Peyer's patch (tissue), 4 donors: ENCODE results near the gene FUT4. TPM values are rescaled to one million over a fixed set of nuclear protein-coding genes. Genes with fewer than 3 reads are reported as not detected.

Source experiments
- DNase-seq, 3 donors: peaks; one replicate each; pipeline ENCODE4 v3.0.0-alpha.2; 2017 to 2019
- H3K27ac ChIP-seq, 4 donors: fragments of 200-600 bp; sonication (generic); one replicate each; pipeline ENCODE4 v1.5.1; 2016 to 2019
- H3K27me3 ChIP-seq, 2 donors: fragments of 200-600 bp; sonication (generic); one replicate each; pipeline ENCODE4 v1.5.1; 2019
- H3K36me3 ChIP-seq, 3 donors: fragments of 200-600 bp; sonication (generic); one replicate each; pipeline ENCODE4 v1.5.1; 2016 to 2019
- H3K4me1 ChIP-seq, 4 donors: fragments of 200-600 bp; sonication (generic); one replicate each; pipeline ENCODE4 v1.5.1; 2016 to 2019
- H3K4me3 ChIP-seq, 4 donors: fragments of 200-600 bp; sonication (generic); 1 replicate in 3 of 4; 2 replicates in 1 of 4; pipeline ENCODE4 v1.5.1; 2016 to 2019; ENCODE audit warnings: mild to moderate bottlenecking in 1 of 4
- H3K9me3 ChIP-seq, 4 donors: fragments of 200-600 bp; sonication (generic); one replicate each; pipeline ENCODE4 v1.5.1; 2016 to 2019; ENCODE audit warnings: mild to moderate bottlenecking in 1 of 4
- POLR2A ChIP-seq, 2 donors: fragments of 450-650 bp; IDR thresholded peaks; one replicate each; pipeline ENCODE4 v1.5.1; 2017; ENCODE audit warnings: antibody characterized with exemption in 2 of 2, mild to moderate bottlenecking in 2 of 2, moderate library complexity in 2 of 2
- total RNA-seq, 4 donors: library from RNA; depleted of rRNA; stranded (reverse); fragments of >200 nt; gene quantifications; one replicate each; pipeline ENCODE4 v1.1.0, GENCODE V29; 2016
- TF ChIP-seq, protein P1 (sequence below), 6 experiments: fragments of 450-650 bp in 4 of 6; fragments of 200-600 bp in 2 of 6; sonication (generic) in 1 of 6; IDR thresholded peaks; one replicate each; pipeline ENCODE4 v1.5.1; 2017 to 2019; ENCODE audit warnings: antibody characterized with exemption in 6 of 6, mild to moderate bottlenecking in 3 of 6, moderate library complexity in 1 of 6

FUT4 gene
- total RNA-seq, 4 donors from 2014 or later = 9.1 to 34.3 (median 25.4) TPM

DNA sequence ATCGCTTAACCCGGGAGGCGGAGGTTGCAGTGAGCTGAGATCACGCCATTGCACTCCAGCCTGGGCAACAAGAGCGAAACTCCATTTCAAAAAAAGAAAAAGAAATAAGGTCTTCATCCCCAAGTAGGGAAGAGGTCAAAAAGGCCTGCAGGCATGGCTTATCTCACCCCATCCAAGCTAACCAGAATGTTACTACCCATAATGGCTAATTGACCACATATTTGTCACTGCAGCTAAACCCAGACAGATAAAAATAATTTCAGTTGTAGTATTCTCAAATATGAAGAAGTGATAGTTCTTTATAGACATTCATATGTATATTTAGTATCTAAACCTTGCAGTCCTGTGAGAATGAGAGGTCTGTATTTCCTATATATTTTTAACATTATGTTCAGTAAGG is 41.3 kb downstream of the FUT4 start:
- no peak overlapping the region for H3K27ac ChIP-seq
- TF ChIP-seq POLR2A (IDR thresholded peaks at IDR 0.05) = no peak
- TF ChIP-seq, protein P1, sequence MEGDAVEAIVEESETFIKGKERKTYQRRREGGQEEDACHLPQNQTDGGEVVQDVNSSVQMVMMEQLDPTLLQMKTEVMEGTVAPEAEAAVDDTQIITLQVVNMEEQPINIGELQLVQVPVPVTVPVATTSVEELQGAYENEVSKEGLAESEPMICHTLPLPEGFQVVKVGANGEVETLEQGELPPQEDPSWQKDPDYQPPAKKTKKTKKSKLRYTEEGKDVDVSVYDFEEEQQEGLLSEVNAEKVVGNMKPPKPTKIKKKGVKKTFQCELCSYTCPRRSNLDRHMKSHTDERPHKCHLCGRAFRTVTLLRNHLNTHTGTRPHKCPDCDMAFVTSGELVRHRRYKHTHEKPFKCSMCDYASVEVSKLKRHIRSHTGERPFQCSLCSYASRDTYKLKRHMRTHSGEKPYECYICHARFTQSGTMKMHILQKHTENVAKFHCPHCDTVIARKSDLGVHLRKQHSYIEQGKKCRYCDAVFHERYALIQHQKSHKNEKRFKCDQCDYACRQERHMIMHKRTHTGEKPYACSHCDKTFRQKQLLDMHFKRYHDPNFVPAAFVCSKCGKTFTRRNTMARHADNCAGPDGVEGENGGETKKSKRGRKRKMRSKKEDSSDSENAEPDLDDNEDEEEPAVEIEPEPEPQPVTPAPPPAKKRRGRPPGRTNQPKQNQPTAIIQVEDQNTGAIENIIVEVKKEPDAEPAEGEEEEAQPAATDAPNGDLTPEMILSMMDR (IDR thresholded peaks at IDR 0.05) = no peak

DNA sequence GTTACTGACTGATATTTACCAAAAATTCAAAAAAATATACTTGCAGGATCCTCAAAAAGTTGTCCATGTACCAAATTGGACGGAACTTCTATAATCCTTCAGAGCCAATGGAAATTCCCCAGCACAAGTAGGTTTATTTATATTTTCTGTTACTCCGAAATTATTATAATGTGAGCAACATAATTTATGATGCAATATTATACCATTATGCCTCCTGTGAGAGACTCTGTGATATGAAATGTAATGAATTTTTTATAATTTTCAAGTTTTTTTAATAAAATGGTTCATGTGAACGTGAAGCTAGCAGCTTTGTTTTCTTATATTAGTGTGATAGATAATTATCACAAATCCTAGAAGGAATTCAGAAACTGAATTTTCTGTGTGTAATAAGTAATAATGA is 41.7 kb downstream of the FUT4 start:
- Histone ChIP-seq H3K9me3 (no peaks in the 10 kb centered on the region), H3K36me3 (peaks cover 0 to 27% (median 0%) of the 10 kb centered on the region in 3 donors), H3K27ac (no peak overlapping the region), H3K27me3 (no peaks in the 10 kb centered on the region), H3K4me1 (no peaks in the 10 kb centered on the region), H3K4me3 (no peak overlapping the region)
- TF ChIP-seq, protein P1 (IDR thresholded peaks at IDR 0.05) = no peak
- TF ChIP-seq POLR2A (IDR thresholded peaks at IDR 0.05) = no peak
- no peak for DNase-seq

More for the DNA sequence above, 41.3 kb downstream of the FUT4 start:
- Histone ChIP-seq H3K4me1 (no peaks in the 10 kb centered on the region), H3K4me3 (no peak overlapping the region), H3K36me3 (peaks cover 0 to 23% (median 0%) of the 10 kb centered on the region in 3 donors), H3K27me3 (no peaks in the 10 kb centered on the region), H3K9me3 (no peaks in the 10 kb centered on the region)
- no peak for DNase-seq

DNA sequence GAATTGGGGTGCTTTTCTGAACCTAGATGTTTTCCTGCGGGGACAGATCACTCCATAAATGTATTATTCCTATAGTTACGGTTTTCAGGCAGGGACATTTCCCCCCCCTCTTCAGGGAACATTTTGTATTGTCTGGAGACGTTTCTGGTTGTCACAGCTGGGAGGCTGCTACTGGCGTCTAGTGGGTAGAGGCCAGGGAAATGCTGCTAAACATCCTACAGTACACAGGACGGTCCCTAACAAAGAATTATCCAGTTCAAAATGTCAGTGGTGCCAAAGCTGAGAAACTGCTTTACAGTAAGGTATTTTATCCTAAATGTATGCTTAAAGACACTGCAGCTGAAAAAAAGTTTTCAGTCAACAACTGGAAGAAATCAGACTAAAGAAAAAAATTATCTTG is 42.8 kb downstream of the FUT4 start:
- TF ChIP-seq, protein P1 (IDR thresholded peaks at IDR 0.05) = no peak
- no peak for TF ChIP-seq POLR2A (IDR thresholded peaks at IDR 0.05)
- Histone ChIP-seq H3K9me3 (no peaks in the 10 kb centered on the region), H3K27ac (no peak overlapping the region), H3K4me3 (no peak overlapping the region), H3K4me1 (no peaks in the 10 kb centered on the region), H3K36me3 (peaks cover 0 to 34% (median 0%) of the 10 kb centered on the region in 3 donors), H3K27me3 (no peaks in the 10 kb centered on the region)
- no peak for DNase-seq

DNA sequence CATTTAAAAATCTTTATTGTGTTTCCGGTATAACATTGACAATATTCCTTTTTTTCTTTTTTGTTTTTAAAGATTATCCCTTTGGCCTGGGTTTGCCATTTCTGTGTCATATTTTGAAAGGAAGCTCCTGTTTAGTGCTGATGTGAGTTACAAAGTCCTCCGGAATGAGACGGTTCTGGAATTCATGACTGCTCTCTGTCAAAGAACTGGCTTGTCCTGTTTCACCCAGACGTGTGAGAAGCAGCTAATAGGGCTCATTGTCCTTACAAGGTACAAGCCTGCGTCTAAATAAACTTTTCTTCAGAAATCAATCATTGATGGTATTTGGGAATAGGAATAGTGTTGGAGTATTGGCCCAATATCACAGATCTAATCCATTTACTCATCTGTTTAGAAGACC is 43.3 kb downstream of the FUT4 start:
- Histone ChIP-seq H3K27ac (no peak overlapping the region), H3K4me1 (no peaks in the 10 kb centered on the region), H3K4me3 (no peak overlapping the region), H3K9me3 (no peaks in the 10 kb centered on the region), H3K27me3 (no peaks in the 10 kb centered on the region), H3K36me3 (peaks cover 0 to 34% (median 0%) of the 10 kb centered on the region in 3 donors)
- DNase-seq = no peak
- no peak for TF ChIP-seq POLR2A (IDR thresholded peaks at IDR 0.05)
- TF ChIP-seq, protein P1 (IDR thresholded peaks at IDR 0.05) = no peak

DNA sequence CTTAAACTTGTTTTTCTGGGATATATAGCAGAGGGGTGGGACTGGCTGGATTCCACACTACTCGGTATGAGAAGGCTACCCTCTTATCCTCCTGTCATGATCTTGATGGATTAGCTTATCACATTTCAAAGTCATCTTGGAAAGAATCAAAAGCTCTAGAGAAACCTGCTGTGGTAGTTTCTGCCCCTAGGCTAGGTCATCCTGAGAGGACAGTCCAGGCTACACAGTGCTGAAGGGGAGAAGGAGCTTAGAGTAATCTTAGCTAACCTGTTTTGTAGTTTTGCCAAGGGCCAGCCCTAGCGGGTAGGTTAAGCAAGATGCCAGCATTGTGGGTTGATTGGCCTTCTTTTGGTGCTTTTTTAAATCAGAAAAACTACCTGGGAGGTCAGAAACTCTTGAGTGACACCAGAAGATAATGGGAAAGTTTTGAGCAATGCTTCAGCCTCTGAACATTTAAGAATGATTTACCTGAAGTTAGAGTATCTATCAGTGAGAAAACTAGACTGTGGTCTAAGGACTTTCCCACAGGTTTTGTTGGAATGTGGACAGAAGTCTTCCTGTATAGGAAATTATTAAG is 44.7 kb downstream of the FUT4 start:
- H3K4me1 ChIP-seq = no peaks in the 10 kb centered on the region
- H3K27me3 ChIP-seq = no peaks in the 10 kb centered on the region
- no peaks in the 10 kb centered on the region for H3K9me3 ChIP-seq
- no peak overlapping the region for H3K27ac ChIP-seq
- no peak for DNase-seq
- H3K36me3 ChIP-seq = peaks cover 0 to 39% (median 0%) of the 10 kb centered on the region in 3 donors
- no peak overlapping the region for H3K4me3 ChIP-seq
- TF ChIP-seq, protein P1 (IDR thresholded peaks at IDR 0.05) = no peak
- TF ChIP-seq POLR2A (IDR thresholded peaks at IDR 0.05) = no peak
